IMR-90 (cell line): Measurements from ENCODE around the gene RNF227.

Source experiments
- BHLHE40 ChIP-seq: fragments of 150-350 bp; IDR thresholded peaks from 2 replicates; pipeline ENCODE4 v1.6.1; 2016; ENCODE audit warnings: mild to moderate bottlenecking, low read depth, low read length
- CEBPB ChIP-seq: IDR thresholded peaks from 2 replicates; pipeline ENCODE4 v1.6.1; 2012; ENCODE audit warnings: low read depth, low read length, improper control_type of control experiment
- CHD1 ChIP-seq: IDR thresholded peaks from 2 replicates; pipeline ENCODE4 v1.6.1; 2012; ENCODE audit warnings: low read depth, low read length, improper control_type of control experiment
- MAFK ChIP-seq: IDR thresholded peaks from 2 replicates; pipeline ENCODE4 v1.6.1; 2012; ENCODE audit warnings: low read depth, low read length, improper control_type of control experiment
- MAZ ChIP-seq: IDR thresholded peaks from 2 replicates; pipeline ENCODE4 v1.6.1; 2012; ENCODE audit warnings: low read depth, mild to moderate bottlenecking, low read length, improper control_type of control experiment, moderate library complexity, borderline replicate concordance
- MXI1 ChIP-seq: IDR thresholded peaks from 2 replicates; pipeline ENCODE4 v1.6.1; 2012; ENCODE audit warnings: low read depth, mild to moderate bottlenecking, low read length, moderate library complexity, borderline replicate concordance
- NFE2L2 ChIP-seq: fragments of 150-350 bp; IDR thresholded peaks from 2 replicates; pipeline ENCODE4 v1.6.1; 2016; ENCODE audit warnings: low read depth, mild to moderate bottlenecking, low read length
- POLR2A ChIP-seq: IDR thresholded peaks from 2 replicates; pipeline ENCODE4 v1.6.1; 2012; ENCODE audit warnings: mild to moderate bottlenecking, low read depth, low read length
- RAD21 ChIP-seq: IDR thresholded peaks from 2 replicates; pipeline ENCODE4 v1.6.1; 2012; ENCODE audit warnings: low read length, improper control_type of control experiment
- RCOR1 ChIP-seq: IDR thresholded peaks from 2 replicates; pipeline ENCODE4 v1.6.1; 2012; ENCODE audit warnings: mild to moderate bottlenecking, low read length, improper control_type of control experiment; ENCODE audit not compliant: insufficient replicate concordance
- RFX5 ChIP-seq: IDR thresholded peaks from 2 replicates; pipeline ENCODE4 v1.8.0; 2012; ENCODE audit warnings: low read depth, mild to moderate bottlenecking, low read length, moderate library complexity
- TF ChIP-seq, protein P1 (sequence below): conservative IDR thresholded peaks from 2 replicates; pipeline ENCODE4 v1.5.1; 2012; ENCODE audit warnings: mild to moderate bottlenecking, low read depth, low read length, improper control_type of control experiment
- TF ChIP-seq, protein P2 (sequence below): fragments of 150-350 bp; IDR thresholded peaks from 2 replicates; pipeline ENCODE4 v1.6.1; 2017; ENCODE audit warnings: mild to moderate bottlenecking, antibody characterized with exemption, low read length, low read depth
- TF ChIP-seq, protein P3 (sequence below): fragments of 150-350 bp; IDR thresholded peaks from 2 replicates; pipeline ENCODE4 v1.6.1; 2016; ENCODE audit warnings: low read depth, mild to moderate bottlenecking, low read length, moderate library complexity, borderline replicate concordance

DNA sequence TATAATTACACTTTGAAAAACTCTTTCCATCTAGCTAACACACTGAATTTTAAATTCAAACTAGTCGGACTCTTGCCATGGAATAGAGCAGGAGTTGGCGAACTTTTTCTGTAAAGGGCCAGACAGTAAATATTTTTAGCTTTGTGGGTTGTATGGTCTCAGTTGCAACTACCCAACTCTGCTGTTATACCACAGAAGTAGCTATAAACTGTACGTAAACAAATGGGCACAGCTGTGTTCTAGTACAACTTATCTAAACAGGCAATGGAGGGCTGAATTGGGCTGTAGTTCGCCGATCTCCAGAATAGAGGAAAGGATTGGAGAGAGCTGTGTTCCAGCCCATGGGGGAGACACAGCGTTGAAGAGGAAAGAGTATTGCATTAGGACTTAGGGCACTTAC, 24.7 kb upstream of the RNF227 start:
- TF ChIP-seq, protein P1, sequence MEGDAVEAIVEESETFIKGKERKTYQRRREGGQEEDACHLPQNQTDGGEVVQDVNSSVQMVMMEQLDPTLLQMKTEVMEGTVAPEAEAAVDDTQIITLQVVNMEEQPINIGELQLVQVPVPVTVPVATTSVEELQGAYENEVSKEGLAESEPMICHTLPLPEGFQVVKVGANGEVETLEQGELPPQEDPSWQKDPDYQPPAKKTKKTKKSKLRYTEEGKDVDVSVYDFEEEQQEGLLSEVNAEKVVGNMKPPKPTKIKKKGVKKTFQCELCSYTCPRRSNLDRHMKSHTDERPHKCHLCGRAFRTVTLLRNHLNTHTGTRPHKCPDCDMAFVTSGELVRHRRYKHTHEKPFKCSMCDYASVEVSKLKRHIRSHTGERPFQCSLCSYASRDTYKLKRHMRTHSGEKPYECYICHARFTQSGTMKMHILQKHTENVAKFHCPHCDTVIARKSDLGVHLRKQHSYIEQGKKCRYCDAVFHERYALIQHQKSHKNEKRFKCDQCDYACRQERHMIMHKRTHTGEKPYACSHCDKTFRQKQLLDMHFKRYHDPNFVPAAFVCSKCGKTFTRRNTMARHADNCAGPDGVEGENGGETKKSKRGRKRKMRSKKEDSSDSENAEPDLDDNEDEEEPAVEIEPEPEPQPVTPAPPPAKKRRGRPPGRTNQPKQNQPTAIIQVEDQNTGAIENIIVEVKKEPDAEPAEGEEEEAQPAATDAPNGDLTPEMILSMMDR = no peak
- TF ChIP-seq POLR2A (no peak), RCOR1 (no peak), MXI1 (no peak), BHLHE40 (no peak), RAD21 (no peak), CEBPB (no peak), RFX5 (no peak), MAZ (no peak), NFE2L2 (no peak), MAFK (no peak), CHD1 (no peak)
- TF ChIP-seq, protein P2, sequence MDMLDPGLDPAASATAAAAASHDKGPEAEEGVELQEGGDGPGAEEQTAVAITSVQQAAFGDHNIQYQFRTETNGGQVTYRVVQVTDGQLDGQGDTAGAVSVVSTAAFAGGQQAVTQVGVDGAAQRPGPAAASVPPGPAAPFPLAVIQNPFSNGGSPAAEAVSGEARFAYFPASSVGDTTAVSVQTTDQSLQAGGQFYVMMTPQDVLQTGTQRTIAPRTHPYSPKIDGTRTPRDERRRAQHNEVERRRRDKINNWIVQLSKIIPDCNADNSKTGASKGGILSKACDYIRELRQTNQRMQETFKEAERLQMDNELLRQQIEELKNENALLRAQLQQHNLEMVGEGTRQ = no peak
- TF ChIP-seq, protein P3, sequence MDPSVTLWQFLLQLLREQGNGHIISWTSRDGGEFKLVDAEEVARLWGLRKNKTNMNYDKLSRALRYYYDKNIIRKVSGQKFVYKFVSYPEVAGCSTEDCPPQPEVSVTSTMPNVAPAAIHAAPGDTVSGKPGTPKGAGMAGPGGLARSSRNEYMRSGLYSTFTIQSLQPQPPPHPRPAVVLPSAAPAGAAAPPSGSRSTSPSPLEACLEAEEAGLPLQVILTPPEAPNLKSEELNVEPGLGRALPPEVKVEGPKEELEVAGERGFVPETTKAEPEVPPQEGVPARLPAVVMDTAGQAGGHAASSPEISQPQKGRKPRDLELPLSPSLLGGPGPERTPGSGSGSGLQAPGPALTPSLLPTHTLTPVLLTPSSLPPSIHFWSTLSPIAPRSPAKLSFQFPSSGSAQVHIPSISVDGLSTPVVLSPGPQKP = no peak
